22Rv1 (cell line): ENCODE data around the gene SRPK2.

Experiments
- ZFX ChIP-seq: fragments of 450-650 bp; IDR thresholded peaks from 2 replicates; pipeline ENCODE4 v1.6.1; 2017; ENCODE audit warnings: antibody characterized with exemption, borderline replicate concordance
- TF ChIP-seq, protein P1 (sequence below): fragments of 450-650 bp; IDR thresholded peaks from 2 replicates; pipeline ENCODE4 v1.5.1; 2017; ENCODE audit warnings: mild to moderate bottlenecking

DNA sequence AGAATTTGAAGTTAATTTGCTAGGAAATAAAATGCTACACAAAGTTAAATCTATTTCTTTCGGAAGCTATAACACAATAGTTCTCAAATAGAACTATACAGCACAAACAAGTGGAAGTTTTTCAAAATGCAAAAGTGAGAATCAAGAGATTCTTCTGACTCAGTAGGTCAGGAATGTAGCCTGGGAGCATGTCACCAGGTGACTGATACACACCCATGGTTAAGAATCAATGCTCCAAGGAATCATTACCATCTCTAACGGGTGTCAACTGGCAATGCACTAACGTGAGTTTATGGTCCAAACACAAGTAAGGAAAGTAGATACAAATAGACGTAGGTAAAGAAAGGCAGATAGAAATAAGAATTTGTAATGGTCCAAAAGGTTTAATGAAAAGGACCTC, 170.5 kb downstream of the SRPK2 start:
- TF ChIP-seq, protein P1, sequence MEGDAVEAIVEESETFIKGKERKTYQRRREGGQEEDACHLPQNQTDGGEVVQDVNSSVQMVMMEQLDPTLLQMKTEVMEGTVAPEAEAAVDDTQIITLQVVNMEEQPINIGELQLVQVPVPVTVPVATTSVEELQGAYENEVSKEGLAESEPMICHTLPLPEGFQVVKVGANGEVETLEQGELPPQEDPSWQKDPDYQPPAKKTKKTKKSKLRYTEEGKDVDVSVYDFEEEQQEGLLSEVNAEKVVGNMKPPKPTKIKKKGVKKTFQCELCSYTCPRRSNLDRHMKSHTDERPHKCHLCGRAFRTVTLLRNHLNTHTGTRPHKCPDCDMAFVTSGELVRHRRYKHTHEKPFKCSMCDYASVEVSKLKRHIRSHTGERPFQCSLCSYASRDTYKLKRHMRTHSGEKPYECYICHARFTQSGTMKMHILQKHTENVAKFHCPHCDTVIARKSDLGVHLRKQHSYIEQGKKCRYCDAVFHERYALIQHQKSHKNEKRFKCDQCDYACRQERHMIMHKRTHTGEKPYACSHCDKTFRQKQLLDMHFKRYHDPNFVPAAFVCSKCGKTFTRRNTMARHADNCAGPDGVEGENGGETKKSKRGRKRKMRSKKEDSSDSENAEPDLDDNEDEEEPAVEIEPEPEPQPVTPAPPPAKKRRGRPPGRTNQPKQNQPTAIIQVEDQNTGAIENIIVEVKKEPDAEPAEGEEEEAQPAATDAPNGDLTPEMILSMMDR, result no peak
- TF ChIP-seq ZFX, result no peak
